ENCODE results near the gene TALDO1.
"Not testable (repeated sequence)": the region's sequence is repeated elsewhere in the genome, so short reads cannot be mapped to it uniquely, and the experiment has no call there.

TALDO1 gene

DNA sequence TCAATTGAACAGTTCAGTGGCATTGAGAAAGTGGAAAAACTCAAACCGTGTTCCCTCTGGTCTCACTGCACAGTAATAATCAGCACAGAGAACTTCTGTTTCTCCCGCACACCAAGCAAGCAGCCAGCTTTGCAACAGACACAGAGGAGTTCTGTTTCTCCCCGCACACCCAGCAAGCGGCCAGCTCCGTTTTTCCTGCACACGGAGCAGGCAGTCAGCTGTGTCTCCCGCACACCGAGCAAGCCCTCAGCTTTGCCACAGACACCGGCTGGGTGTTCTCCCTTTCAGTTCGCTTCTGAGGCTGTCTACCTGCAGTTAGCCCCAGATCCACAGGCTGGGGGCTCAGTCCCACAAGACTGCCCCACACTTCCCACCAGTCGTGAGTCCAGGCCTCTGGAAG is 9.9 kb upstream of the TALDO1 start:
- DNase-seq (ENCODE audit: low spot score), result no peak

DNA sequence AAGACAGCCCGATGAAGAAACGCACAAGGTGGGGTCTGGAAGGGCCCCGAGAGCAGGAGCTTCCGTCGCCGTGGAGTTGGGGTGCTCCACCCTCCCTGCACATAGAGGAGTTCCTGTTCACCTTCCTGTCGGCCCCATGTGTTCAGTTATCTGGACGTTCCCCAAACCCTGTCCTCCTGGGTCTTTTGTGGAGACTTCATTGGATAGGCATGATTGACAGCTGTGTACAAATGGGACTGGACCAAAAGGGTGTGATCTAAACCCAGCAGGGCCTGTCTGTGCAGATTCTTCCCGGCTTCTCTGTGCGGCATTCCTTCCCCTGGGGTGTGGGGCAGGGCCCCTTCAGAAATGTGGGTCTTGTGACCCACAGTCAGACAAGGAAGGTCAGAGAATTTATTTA is 9.4 kb upstream of the TALDO1 start:
- DNase-seq (ENCODE audit: low spot score), result not testable (repeated sequence)

GRCh38 chr11:742156-742546 is 5.1 kb upstream of the TALDO1 start:
- no peak for DNase-seq (ENCODE audit: low spot score)

GRCh38 chr11:742571-743201 is 4.6 kb upstream of the TALDO1 start:
- no peak for DNase-seq (ENCODE audit: low spot score)

- no peak for DNase-seq (ENCODE audit: low spot score)
Measured at GRCh38 chr11:745428-745827, 1.8 kb upstream of the TALDO1 start.

- no peak for DNase-seq (ENCODE audit: low spot score)
Measured at GRCh38 chr11:746289-747157, 741 bp upstream of the TALDO1 start.

- DNase-seq (ENCODE audit: low spot score), result no peak
Measured at GRCh38 chr11:748007-748359, 719 bp downstream of the TALDO1 start.

DNA sequence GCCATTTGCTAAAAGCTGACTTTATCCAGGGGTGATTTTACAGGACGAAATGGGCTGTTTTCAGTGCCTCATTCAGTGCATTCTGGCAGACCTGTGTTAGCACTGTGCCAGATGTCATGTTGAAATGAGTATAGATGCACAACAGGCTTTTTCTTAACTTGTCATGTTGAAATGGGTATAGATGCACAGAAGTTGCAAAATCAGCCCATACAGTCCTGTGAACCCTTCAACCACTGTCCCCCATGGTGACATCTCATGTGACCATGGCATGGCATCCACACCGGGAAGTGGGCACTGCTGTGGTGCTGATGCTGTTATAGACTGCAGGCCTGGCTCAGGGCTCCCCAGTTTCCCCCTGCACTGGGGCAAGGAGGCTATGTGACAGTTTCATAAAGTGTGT is 2.5 kb downstream of the TALDO1 start:
- DNase-seq (ENCODE audit: low spot score), result no peak

- DNase-seq (ENCODE audit: low spot score), result no peak
Measured at GRCh38 chr11:760236-760635, 13.0 kb downstream of the TALDO1 start.

DNA sequence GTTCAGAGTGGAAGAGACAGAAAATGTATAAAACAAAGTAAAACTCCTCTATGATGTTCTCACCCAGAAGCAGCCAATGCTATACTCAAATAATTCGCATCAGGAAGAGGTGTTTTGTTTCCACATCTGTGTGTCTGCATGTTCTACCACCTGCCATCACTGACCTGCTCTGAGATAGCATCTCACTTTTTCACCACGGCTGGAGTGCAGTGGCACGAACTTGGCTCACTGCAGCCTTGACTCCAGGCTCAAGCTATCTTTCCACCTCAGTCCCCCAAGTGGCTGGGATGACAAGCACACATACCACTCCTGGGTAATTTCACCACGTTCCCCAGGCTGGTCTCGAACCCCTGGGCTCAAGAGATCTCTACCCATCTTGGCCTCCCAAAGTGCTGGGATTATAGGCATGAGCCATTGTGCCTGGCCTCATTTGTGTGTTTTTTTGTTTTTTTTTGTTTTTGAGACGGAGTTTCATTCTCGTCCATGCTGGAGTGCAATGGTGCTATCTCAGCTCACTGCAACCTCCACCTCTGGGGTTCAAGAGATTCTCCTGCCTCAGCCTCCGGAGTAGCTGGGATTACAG is 14.4 kb downstream of the TALDO1 start:
- no peak for DNase-seq (ENCODE audit: low spot score)

GRCh38 chr11:762421-763072 is 15.3 kb downstream of the TALDO1 start:
- DNase-seq (ENCODE audit: low spot score), result peak; percentile 84

DNA sequence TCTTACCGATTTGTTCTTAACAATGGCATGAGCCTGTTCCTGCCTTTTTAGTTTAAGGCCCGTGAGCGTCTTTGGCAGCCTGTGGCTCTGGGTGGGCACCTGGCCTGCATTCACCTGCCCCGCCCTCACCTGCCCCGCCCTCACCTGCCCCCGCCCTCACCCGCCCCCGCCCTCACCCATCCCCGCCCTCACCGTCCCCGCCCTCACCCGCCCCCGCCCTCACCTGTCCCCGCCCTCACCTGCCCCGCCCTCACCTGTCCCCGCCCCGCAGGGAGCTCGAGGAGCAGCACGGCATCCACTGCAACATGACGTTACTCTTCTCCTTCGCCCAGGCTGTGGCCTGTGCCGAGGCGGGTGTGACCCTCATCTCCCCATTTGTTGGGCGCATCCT is 15.8 kb downstream of the TALDO1 start:
- DNase-seq (ENCODE audit: low spot score), result peak; percentile 42

DNA sequence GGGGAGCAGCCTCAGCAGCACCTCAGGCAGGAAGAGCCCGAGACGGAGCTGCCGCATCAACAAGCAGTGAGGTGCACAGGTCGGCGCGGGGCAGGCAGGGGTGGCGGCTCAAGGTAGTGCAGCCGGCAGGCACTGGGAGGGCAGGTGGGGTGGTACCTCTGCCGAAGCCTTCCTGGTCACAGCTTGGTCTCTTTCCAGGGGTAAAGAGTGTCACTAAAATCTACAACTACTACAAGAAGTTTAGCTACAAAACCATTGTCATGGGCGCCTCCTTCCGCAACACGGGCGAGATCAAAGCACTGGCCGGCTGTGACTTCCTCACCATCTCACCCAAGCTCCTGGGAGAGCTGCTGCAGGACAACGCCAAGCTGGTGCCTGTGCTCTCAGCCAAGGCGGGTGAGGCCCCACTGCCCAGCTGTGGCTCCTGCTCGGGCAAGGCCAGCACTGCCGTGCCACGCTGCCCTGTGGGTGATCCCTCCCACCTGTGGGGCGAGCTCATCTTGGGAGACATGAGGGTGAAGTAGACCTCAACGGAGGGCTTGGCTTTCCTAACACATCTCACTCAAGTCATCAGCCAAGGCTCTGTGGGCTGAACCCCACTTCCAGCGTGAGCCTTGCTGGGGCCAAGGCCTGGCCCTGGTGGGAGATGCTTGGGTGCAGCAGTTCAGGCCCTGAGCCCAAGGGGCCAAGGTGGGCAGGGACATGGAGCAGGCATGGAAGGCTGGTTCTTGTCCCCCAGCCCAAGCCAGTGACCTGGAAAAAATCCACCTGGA is 16.5 kb downstream of the TALDO1 start:
- DNase-seq (ENCODE audit: low spot score), result no peak

- no peak for DNase-seq (ENCODE audit: low spot score)
Measured at GRCh38 chr11:764322-765024, 17.2 kb downstream of the TALDO1 start.

GRCh38 chr11:765025-765801 is 17.9 kb downstream of the TALDO1 start:
- DNase-seq (ENCODE audit: low spot score), result no peak

- DNase-seq (ENCODE audit: low spot score), result no peak
Measured at GRCh38 chr11:765802-766091, 18.5 kb downstream of the TALDO1 start.

GRCh38 chr11:766106-766935 is 19.1 kb downstream of the TALDO1 start:
- DNase-seq (ENCODE audit: low spot score), result no peak

- DNase-seq (ENCODE audit: low spot score), result no peak
Measured at GRCh38 chr11:766936-767210, 19.6 kb downstream of the TALDO1 start.

- no peak for DNase-seq (ENCODE audit: low spot score)
Measured at GRCh38 chr11:767238-767637, 20.0 kb downstream of the TALDO1 start.

Measured in LoVo (cell line).